ENCODE measurements around the gene HPS4.

GRCh38 chr22:26522012-26522411 lies 38.4 kb upstream of the HPS4 start:
- TF ChIP-seq SUZ12 (IDR thresholded peaks at IDR 0.05; ENCODE audit: extremely low read depth, insufficient read depth, insufficient read length) (no peak), ZNF274 (IDR thresholded peaks at IDR 0.05; ENCODE audit: low read depth, low read length) (no peak), YY1 (IDR thresholded peaks at IDR 0.05; ENCODE audit: insufficient read depth, insufficient read length) (no peak)
